HG03045 (cell line): Measurements from ENCODE around the gene SLAMF6.

ENCODE experiments used
- ATAC-seq: cut with Tn5 transposase; IDR thresholded peaks from one replicate; pipeline ENCODE4 v1.9.1; 2021; ENCODE audit warnings: mild to moderate bottlenecking, moderate library complexity; ENCODE audit not compliant: unreplicated experiment

The SLAMF6 gene

DNA sequence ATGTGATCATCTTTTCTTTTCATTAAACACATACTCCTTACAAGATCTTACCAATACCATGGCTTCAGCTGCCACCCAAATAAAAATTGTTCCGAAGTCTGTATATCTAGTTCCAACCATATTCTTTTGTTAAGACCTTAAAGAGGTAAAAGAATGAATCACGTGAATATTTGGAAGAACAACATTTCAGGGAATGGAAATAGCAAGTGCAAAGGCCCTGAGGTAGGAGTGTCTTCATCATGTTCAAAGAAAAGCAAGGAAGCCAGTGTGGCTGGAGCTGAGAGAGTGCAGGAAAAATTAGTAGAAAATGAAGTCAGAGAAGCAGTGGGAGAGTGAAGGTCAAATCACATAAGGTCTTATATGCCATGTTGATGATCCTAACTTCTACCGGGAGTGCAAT is 50.9 kb downstream of the SLAMF6 start:
- no peak for ATAC-seq

DNA sequence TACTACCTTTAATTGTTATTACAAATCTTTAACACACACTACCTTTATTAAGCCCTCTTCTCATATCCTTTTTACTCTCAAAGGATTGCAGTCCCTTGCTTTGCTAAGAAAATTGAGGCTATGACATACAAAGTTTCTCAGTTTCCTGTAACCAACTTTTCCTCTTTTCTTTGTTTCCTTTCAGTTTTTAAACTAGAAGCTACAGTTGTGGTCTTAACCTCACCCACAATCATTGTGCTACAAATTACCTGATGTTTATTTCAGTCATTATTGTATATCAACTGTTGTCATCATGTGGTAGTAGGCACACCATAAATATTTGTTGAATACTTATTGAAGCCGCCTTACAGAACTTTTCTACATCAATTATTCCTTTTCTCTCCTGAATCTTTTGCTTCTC is 51.8 kb downstream of the SLAMF6 start:
- ATAC-seq: no peak

DNA sequence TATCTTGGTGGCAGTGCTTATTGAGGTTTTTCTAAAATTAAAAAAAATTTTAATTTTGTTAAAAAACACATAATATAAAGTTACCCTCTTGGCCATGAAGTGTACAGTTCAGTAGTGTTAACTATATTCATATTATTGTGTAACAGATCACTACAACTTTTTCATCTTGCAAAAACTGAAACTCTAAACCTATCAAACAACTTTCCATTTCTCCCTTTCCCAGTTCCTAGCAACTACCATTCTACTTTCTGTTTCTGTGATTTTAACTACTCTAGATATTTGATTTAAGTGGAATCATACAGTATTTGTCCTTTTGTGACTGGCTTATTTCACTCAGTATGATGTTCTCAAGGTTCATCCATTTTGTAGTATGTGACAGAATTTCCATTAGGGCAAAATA is 55.5 kb downstream of the SLAMF6 start:
- no peak for ATAC-seq

DNA sequence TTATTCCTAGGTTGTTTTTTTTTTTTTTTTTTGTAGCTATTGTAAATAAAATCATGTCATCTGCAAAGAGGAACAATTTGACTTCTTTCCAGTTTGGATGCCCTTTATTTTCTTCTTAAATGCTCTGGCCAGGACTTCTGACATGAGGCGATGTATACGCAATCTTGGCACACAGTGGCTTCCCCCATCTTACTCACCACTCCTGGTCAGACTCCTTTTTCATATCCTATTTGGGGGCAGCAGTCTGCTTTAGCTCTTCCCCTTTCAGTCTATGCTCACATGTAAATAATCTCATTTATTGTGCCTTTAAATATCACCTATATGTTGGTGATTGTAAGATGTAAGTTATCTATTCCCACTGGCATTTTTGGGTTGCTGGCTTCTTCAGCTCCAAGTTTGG is 56.1 kb downstream of the SLAMF6 start:
- no peak for ATAC-seq

DNA sequence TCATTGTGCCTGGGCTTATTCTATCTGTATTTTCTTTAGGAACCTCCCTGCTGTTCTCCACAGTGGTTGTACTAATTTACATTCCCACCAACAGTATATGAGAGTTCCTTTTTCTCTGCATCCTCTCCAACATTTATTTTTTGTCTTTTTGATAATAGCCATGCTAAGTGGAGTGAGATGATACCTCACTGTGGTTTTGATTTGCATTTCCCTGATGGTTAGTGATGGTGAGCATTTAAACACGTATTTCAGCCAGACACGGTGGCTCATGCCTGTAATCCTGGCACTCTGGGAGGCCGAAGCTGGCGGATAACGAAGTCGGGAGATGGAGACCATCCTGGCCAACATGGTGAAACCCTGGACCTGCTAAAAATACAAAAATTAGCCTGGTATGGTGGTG is 57.9 kb downstream of the SLAMF6 start:
- no peak for ATAC-seq

DNA sequence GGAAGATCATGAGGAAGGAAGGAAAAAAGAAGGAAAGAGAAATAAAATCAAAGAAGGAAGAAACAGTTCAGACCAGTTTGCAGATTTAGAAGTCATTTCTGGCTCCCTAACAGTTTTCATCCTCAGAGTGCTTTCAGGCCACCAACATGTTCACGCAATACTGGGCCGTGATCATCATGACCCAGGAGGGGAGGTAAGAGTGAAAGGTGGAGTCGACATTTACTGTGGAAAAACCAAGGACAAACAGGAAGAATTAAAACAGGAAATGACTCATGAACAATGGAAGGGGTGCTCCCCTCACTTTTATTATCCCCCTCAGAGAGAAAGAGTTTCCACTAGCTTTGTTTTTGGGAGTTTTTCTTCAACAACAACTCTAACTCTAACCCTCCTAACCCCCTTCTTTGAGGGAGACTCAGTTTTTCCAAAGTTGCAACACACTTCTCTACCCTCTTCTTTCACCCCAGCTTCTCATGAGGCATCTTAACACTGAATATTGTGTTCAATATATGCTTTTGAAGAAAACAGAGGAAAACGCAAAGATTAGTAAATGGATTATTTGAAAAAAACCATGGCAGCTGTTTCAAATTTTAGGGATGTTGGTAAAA is 62.3 kb downstream of the SLAMF6 start:
- no peak for ATAC-seq

DNA sequence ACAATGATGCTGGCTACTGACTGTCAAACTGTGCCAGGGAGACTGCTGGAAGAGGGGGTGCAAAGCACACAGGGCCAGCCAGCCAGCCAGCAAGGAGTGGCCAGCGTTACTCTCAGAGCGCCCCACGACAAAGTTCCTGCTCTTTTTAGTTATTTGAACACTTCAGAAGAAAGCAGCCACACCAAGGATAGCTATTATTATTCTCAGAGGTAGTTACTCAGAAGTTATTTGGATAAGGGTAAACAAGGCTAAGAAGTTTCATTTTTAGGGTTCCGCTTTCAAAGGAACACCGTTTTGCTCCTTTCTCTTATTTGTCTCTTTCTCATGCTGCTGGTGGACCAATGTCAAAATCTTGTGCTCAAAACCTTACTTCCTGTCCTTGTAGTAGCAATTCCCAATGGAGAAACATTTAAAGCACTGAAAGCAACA is 62.8 kb downstream of the SLAMF6 start:
- ATAC-seq: no peak

DNA sequence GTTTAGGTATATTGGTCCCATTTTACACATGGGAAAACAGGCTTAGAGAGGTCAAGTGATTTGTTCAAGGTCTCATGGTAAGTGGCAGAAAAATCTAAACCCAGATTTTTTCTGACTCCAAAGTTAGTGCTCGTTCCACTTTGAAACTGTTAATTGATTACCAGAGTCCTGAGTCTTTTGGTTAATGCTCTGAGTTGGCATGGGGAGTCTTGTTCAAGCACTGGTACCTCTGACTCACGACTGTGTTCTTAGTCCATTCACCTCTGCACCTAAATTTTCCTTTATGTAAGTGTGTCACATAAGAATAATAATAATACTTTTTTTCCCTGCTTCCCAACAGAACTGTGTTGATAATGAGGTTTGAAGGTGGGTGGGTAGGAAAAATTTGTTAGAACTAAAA is 63.4 kb downstream of the SLAMF6 start:
- ATAC-seq: no peak

DNA sequence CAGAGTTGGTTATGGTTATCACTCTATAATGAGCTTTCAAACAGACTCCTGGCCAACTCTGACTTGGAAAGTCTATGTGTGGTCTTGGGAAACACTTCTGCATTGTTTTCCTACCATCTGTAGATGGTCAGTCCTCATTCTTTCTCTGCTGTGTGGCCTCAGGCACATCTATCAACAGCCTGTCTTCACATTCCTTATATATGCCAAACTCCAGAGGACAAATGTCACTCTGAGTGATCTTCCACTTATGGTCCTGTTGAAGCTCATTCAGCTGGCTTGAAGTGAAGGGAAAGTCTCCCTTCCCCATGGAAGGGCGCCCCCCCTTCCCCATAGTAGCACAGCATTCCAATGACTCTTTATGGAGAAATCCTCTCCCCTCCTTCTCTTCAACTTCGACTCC is 64.0 kb downstream of the SLAMF6 start:
- no peak for ATAC-seq

DNA sequence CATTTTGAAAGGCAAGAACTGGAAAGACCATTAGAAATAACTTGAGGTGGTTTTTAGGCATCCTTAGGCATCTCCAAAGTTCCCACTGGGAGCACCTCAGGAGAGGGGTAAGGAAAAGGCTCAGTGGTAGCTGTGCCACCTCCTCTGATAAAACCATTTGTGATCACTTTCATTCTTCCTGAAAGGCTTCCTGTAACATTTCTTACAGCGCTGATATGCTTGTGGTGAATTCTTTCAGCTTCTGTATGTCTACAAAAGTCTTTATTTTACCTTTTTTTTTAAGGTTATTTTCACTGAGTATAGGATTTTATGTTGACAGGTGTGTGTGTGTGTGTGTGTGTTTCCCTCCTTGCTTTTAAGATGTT is 67.9 kb downstream of the SLAMF6 start:
- ATAC-seq: no peak

DNA sequence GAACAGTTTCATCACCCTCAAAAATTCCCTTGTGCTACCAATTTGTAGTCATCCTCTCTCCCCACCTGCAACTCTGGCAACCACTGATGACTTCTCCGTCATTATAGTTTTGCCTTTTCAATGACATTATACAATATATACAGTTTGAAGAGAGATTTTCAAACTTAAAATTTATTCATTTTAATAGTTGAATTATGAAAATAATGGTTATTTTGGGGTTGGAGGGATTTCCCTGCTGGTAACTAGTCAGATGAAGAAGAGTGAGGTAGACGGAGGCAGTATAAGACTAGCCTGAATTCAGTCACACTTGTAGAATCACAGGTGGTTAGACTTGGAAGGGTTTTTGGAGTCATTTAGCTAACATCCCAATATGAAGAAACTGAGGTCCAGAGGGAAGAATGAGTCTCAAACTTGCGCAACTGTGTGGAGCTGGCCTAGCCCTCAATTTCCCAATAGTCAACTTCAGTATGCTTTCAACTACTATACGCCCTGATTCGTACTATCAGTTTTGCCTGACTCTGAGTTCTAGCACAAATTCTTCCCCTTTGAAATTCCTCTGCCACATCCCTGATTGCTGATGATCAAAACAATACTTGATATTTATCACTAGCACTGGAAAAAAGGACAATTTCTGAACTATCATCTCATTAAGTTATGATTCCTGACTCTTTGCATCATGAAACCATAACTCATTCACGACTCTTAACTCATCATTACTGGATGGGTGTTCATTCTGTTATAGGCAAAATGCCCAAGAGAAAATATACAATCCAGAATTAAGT is 68.5 kb downstream of the SLAMF6 start:
- no peak for ATAC-seq

DNA sequence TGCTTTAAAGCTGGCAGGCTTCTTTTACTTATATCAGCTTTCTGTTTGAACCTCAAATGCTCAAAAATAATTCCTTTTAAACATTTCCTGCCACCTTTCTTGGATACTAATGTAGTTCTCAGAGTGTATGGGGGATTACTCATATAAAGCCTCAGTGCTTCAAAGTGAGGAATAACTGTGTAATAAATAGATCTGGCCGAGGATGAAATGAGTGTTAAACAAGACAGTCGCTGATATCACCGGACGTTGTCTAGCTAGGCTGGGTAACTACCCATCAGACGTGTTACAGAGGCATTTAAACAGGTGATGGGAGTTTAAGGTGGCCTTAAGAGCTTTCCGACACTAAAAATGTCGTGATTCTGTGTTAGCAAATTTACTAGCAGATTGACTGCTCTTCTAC is 69.6 kb downstream of the SLAMF6 start:
- ATAC-seq: peak; percentile 43

DNA sequence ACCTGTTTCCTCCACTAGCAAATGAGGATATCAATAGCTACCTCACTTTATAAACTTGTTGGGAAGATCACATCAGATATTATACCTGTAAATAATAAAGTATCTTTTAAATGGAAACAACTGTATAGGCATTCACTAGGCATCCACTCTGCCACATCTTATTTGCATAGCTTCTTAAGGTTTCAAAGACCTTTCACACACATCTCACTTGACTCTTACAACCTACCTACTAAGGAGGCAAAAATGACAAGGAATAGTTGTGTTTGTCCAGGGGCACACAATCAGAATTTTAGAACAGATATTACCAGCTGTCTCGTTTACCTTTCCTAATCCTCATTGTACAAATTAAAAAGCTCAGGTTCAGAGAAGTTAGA is 71.2 kb downstream of the SLAMF6 start:
- ATAC-seq: no peak

DNA sequence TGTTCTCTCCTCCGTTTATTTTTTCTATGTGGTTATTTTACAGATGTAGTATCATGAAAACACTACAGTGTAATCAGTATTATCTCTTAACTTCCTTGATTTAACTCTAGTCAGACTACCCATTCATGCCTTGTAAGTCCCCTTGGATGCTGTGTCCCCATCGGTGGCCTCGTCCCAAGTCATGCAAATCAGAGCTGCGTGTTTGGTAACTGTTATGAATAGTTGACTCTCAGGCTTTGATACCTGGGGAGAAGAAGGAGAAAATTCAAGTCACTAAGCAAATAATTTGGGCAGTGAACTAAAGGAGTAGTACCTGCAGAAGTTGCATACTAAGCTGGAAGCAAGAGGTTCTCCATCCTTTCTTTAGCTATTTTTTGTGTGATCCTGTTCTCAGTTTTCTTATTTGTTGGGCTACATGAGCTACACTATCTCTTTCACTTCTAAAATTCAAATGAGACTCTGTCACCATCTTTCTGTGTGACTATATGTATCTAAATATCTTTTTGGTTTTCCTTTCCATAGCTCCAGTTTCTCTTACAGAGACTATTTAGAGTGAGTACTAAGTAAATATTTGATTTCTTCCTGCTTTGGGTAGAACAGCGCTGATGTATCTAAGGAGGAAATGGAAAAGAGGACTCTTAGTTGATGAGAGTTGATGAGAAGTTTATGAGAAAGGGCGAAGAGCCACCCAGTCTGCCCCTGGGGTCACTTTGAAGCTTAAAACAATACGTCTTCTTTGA is 71.8 kb downstream of the SLAMF6 start:
- no peak for ATAC-seq

DNA sequence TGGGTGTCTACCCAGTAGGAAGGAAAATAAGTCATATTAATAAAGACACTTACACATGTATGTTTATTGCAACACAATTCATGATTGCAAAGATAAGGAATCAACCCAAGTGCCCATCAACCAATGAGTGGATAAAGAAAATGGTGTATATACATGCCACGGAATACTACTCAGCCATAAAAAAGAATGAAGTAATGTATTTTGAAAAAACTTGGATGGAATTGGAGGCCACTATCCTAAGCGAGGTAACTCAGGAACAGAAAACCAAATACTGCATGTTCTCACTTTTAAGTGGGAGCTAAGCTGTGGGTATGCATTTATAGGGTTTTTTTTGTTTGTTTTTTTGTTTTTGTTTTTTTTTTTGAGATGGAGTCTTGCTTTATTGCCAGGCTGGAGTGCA is 73.6 kb downstream of the SLAMF6 start:
- ATAC-seq: no peak

DNA sequence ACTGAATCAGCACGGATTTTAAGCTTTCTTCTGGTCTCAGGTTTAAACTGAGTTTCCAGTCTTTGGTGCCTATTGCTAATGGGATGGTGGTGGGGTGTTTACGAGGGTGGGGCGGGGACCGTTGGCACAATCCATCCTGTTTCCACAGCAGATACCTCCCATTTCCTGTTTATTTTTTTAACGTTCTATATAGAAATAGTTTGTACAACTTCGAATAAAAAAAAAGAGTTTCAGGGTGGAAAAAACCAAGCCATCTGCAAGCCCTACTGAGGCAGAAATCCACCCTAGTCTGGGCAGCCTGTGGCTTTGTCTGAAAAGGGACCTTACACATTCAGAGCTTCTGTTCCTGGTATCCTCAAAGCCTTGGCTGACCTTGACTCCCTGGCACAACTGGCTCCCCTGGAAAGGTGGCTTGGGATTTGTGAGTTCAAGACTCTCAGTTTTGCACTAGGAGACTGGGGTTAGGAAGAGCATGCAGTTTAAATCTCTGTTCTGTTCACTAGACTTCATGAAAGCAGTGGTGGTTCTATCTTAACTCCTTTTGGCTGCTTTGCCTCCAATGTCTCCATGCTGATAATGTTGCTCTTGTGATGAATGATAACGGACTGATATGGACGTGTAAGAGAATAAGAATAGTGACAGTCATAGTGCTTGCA is 76.0 kb downstream of the SLAMF6 start:
- ATAC-seq: no peak

DNA sequence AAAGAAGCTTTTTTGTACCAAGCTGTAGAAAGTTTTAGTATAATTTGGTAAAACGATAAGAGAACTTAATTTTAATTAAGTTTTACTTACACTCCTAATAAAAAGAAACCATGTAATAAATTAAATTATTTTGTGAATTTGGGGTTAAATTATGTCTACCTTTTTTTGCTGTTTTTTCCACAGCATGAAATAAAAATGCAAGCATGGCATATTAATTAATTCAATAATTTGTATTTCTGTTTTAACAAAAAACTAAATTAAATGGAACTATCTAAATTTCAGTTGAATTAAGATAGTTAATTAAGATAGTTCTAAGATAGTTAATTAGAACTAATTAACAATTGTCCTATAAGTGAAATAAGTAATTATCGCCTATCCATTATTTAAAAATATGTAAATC is 83.3 kb downstream of the SLAMF6 start:
- ATAC-seq: no peak

DNA sequence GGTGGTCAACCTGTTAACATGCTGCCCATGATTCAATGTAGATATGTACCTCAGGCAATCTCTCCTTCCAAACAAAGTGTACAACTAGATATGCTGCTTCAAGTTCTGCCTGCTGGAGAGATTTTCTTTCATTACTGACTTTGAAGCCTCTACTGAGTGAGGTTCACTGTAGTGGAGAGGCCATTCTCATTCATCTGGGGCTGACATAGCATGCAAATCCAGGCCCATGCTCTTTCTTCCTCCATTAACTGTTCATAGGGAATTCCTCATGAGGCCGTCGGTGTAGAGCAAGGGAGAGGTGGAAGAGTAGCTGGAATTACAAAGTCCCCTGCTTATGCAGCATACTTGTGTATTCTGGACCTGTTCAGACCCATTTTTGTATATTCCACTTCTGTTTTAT is 84.1 kb downstream of the SLAMF6 start:
- no peak for ATAC-seq

DNA sequence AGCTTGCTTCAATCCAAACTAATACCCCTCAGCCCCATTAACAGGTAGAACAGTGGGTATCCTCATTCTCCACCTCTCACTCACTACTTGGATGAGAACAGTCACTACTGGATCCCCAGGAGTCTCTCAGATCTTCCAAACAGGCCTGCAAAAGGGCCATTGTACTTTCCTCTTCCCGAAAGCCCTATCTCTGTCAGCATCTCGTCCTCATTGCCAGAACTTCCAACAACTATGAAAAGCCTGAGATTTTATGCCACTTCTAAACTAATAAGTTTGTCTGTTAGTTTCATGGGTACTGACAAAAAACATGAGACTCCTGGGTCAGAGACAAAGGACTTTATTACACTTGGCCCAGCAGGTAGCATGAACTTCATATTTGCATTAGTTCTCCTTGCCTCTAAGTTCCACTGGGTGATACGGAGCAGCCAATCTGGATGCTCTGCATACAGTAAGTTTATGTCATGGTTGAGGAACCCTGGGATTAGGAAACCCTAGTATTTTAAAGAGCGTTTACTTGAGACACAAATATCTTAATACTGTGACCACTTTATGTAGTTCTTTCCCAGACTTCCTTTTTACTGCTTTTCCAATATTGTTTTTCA is 84.6 kb downstream of the SLAMF6 start:
- ATAC-seq: peak; percentile 13

DNA sequence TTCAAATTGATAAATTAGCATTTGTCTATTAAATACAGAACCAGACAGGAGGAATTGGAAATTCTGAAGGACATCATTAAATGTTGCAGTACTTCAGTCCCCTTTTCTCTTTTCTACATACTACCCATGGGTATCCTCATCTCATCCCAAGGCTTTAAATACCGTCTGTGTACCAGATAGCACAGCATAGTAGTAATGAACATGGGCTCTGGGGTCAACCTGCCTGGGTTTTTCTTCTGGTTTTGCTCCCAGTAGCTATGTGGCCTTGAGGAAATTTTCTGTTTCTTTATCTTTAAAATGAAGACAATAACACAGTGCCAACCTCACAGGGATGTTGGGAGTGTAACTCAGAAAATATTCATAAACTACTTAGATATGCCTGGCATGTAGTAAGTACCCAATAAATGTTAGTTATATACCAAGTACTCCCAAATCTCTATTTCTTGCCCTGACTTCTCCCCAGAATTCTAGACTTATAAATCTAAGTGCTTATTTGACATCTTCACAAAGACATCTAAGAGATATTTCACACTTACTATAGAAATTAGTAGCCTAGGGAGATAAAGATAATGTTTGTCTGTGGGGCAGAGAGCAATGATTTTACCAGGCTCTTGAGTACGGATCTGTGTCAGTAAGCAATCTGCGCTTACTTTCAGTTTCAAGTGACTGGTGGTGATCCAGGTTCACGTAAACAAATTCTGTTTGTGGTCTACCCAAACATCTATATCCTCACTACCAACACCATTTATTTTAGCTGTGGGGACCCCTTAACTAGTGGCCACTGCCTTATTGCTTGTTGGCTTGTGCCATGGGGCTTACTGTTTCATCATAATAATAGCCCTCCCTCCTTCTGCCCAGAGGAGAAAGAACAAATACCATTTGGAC is 85.4 kb downstream of the SLAMF6 start:
- peak; percentile 80 for ATAC-seq
